H1 (cell line): ENCODE measurements around the gene WFDC1. TPM values are rescaled to one million over a fixed set of nuclear protein-coding genes. Genes with fewer than 3 reads are reported as not detected.
A peak's percentile ranks its signal among the peaks of the same experiment; 100 is the strongest.

Source experiments
- CTCF ChIA-PET: fragments of 300-600 bp; sonication (Branson Sonifier 250); formaldehyde crosslinking; loops from one replicate; lab custom pipeline; 2021; ENCODE audit not compliant: partially characterized antibody; lab: Charles Lee
- POLR2A ChIA-PET: fragments of 300-600 bp; sonication (Branson Sonifier 250); formaldehyde crosslinking; loops from one replicate; lab custom pipeline; 2021; ENCODE audit warnings: inconsistent platforms; ENCODE audit not compliant: partially characterized antibody; lab: Charles Lee
- DNase-seq, 2 experiments: peaks; one replicate each; pipeline versions ENCODE4 v3.0.0 to v3.0.0-alpha.2; 2010 to 2022; ENCODE audit warnings: low spot score in 2 of 2, low read depth in 1 of 2, mixed read lengths in 1 of 2
- FAIRE-seq: peaks from 2 replicates; lab custom pipeline; 2011; peaks lifted over from hg19 to GRCh38; lab: Jason Lieb, UNC
- H2AFZ ChIP-seq: 2 replicates; pipeline ENCODE4 v1.8.1; 2012; ENCODE audit warnings: low read length, inconsistent platforms
- H2AK5ac ChIP-seq: 2 replicates; pipeline ENCODE4 v1.6.1; 2013; ENCODE audit warnings: low read depth, low read length
- H2BK120ac ChIP-seq: replicated peaks from 2 replicates; pipeline ENCODE3; 2013; ENCODE audit warnings: low read depth, low read length, inconsistent platforms
- H2BK12ac ChIP-seq: 2 replicates; pipeline ENCODE4 v1.6.1; 2013; ENCODE audit warnings: low read depth, low read length
- H2BK15ac ChIP-seq: 2 replicates; pipeline ENCODE4 v1.6.1; 2013; ENCODE audit warnings: low read length
- H2BK20ac ChIP-seq: 2 replicates; pipeline ENCODE4 v1.6.1; 2013; ENCODE audit warnings: low read length
- H2BK5ac ChIP-seq: 2 replicates; pipeline ENCODE4 v1.6.1; 2013; ENCODE audit warnings: low read depth, low read length
- H3K14ac ChIP-seq: 2 replicates; pipeline ENCODE4 v1.6.1; 2013; ENCODE audit warnings: inconsistent platforms; ENCODE audit not compliant: insufficient read length
- H3K18ac ChIP-seq: 2 replicates; pipeline ENCODE4 v1.6.1; 2013; ENCODE audit warnings: low read length; ENCODE audit errors: extremely low read depth
- H3K23ac ChIP-seq: 2 replicates; pipeline ENCODE4 v1.6.1; 2013; ENCODE audit warnings: inconsistent platforms; ENCODE audit not compliant: insufficient read length
- H3K23me2 ChIP-seq: 2 replicates; pipeline ENCODE4 v1.6.1; 2013; ENCODE audit warnings: low read depth, low read length
- H3K27ac ChIP-seq: 2 replicates; pipeline ENCODE4 v1.6.1; 2011; ENCODE audit warnings: low read depth, low read length, inconsistent platforms
- H3K27me3 ChIP-seq, 4 experiments: replicated peaks in 1 of 4; 1 replicate in 1 of 4; 2 replicates in 3 of 4; pipeline versions ENCODE4 v1.6.1 to v1.8.1; 2011 to 2013; ENCODE audit warnings: low read length in 3 of 4, mild to moderate bottlenecking in 3 of 4, inconsistent platforms in 2 of 4, mixed read lengths in 2 of 4, moderate library complexity in 1 of 4; ENCODE audit not compliant: control insufficient read depth in 3 of 4, insufficient read depth in 3 of 4; ENCODE audit errors: extremely low read depth in 1 of 4
- H3K36me3 ChIP-seq, 4 experiments: 2 replicates each; pipeline versions ENCODE4 v1.6.1 to v1.8.1; 2011 to 2013; ENCODE audit warnings: mild to moderate bottlenecking in 4 of 4, low read length in 3 of 4, moderate library complexity in 2 of 4, control low read depth in 1 of 4, inconsistent platforms in 1 of 4; ENCODE audit not compliant: insufficient read depth in 4 of 4, control insufficient read depth in 2 of 4
- H3K4ac ChIP-seq: replicated peaks from 2 replicates; pipeline ENCODE3; 2013; ENCODE audit warnings: low read length, low read depth, mixed read lengths, inconsistent platforms; ENCODE audit not compliant: insufficient read length
- H3K4me1 ChIP-seq, 4 experiments: replicated peaks in 1 of 4; 1 replicate in 1 of 4; 2 replicates in 3 of 4; pipeline versions ENCODE4 v1.6.1 to v1.8.1; 2011 to 2013; ENCODE audit warnings: low read length in 3 of 4, inconsistent platforms in 2 of 4, mixed read lengths in 1 of 4; ENCODE audit not compliant: insufficient read depth in 4 of 4, control insufficient read depth in 3 of 4
- H3K4me2 ChIP-seq, 2 experiments: 2 replicates each; pipeline versions ENCODE4 v1.6.1 to v1.8.1; 2011 to 2013; ENCODE audit warnings: low read depth in 2 of 2, low read length in 2 of 2, control low read depth in 1 of 2, inconsistent platforms in 1 of 2, mild to moderate bottlenecking in 1 of 2; ENCODE audit not compliant: insufficient read depth in 1 of 2
- H3K4me3 ChIP-seq, 4 experiments: fragments of 200-600, 300-600 bp in 1 of 4; sonication (generic), shearing (Covaris generic), sonication (Bioruptor Twin) in 1 of 4; 2 replicates each; pipeline versions ENCODE4 v1.5.1 to v1.8.1; 2011 to 2016; ENCODE audit warnings: low read length in 4 of 4, low read depth in 3 of 4, control low read depth in 2 of 4, inconsistent platforms in 2 of 4, mild to moderate bottlenecking in 2 of 4, mixed read lengths in 1 of 4, moderate library complexity in 1 of 4; ENCODE audit not compliant: insufficient read depth in 2 of 4; ENCODE audit errors: extremely low read depth in 1 of 4
- H3K56ac ChIP-seq: replicated peaks from 2 replicates; pipeline ENCODE3; 2013; ENCODE audit warnings: low read depth, mild to moderate bottlenecking, mixed read lengths, low read length, inconsistent platforms; ENCODE audit not compliant: insufficient read length
- H3K79me1 ChIP-seq: 2 replicates; pipeline ENCODE4 v1.6.1; 2013; ENCODE audit warnings: low read depth, low read length, control low read depth
- H3K79me2 ChIP-seq, 2 experiments: 2 replicates each; pipeline versions ENCODE4 v1.6.1 to v1.8.1; 2012 to 2013; ENCODE audit warnings: low read length in 2 of 2, mild to moderate bottlenecking in 2 of 2, inconsistent platforms in 1 of 2; ENCODE audit not compliant: insufficient read depth in 2 of 2, control insufficient read depth in 1 of 2
- H3K9ac ChIP-seq, 4 experiments: replicated peaks in 1 of 4; 1 replicate in 1 of 4; 2 replicates in 3 of 4; pipeline versions ENCODE4 v1.6.1 to v1.8.1; 2011 to 2013; ENCODE audit warnings: low read depth in 3 of 4, low read length in 3 of 4, control low read depth in 2 of 4, mild to moderate bottlenecking in 2 of 4, moderate library complexity in 2 of 4, inconsistent platforms in 1 of 4; ENCODE audit errors: extremely low read depth in 1 of 4
- H3K9me3 ChIP-seq, 2 experiments: 2 replicates each; pipeline versions ENCODE4 v1.6.1 to v1.8.1; 2012 to 2013; ENCODE audit warnings: mild to moderate bottlenecking in 2 of 2, moderate library complexity in 2 of 2, control low read depth in 1 of 2, inconsistent platforms in 1 of 2, low read depth in 1 of 2, low read length in 1 of 2, mixed read lengths in 1 of 2; ENCODE audit not compliant: insufficient read depth in 2 of 2
- H4K20me1 ChIP-seq, 2 experiments: replicated peaks in 1 of 2; 2 replicates each; pipeline versions ENCODE3 to v1.8.1; 2011 to 2013; ENCODE audit warnings: inconsistent platforms in 2 of 2, low read length in 2 of 2, mild to moderate bottlenecking in 1 of 2; ENCODE audit not compliant: insufficient read depth in 2 of 2, control insufficient read depth in 1 of 2
- H4K5ac ChIP-seq: 2 replicates; pipeline ENCODE4 v1.6.1; 2013; ENCODE audit warnings: low read length, low read depth, mixed read lengths, inconsistent platforms; ENCODE audit not compliant: insufficient read length
- H4K8ac ChIP-seq: 2 replicates; pipeline ENCODE4 v1.8.0; 2013; ENCODE audit warnings: mild to moderate bottlenecking, moderate library complexity, low read length, inconsistent platforms; ENCODE audit not compliant: insufficient read depth; ENCODE audit errors: extremely low read depth
- H4K91ac ChIP-seq: replicated peaks from 2 replicates; pipeline ENCODE3; 2013; ENCODE audit warnings: low read length, mixed read lengths, inconsistent platforms; ENCODE audit not compliant: insufficient read length
- BRCA1 ChIP-seq: IDR thresholded peaks from 2 replicates; pipeline ENCODE4 v1.6.1; 2012; ENCODE audit warnings: low read depth, low read length, improper control_type of control experiment
- CBX8 ChIP-seq: fragments of 300-800, 300-1000 bp; sonication (generic); IDR thresholded peaks from 2 replicates; pipeline ENCODE4 v1.7.1; 2016; ENCODE audit warnings: low read depth, low read length, borderline replicate concordance
- CHD1 ChIP-seq: IDR thresholded peaks from 2 replicates; pipeline ENCODE4 v1.6.1; 2012; ENCODE audit warnings: low read depth, low read length, improper control_type of control experiment
- FOSL1 ChIP-seq: IDR thresholded peaks from 2 replicates; pipeline ENCODE4 v1.6.1; 2011; ENCODE audit warnings: mild to moderate bottlenecking, low read depth, low read length, moderate library complexity; ENCODE audit not compliant: insufficient read depth
- HDAC6 ChIP-seq: IDR thresholded peaks from one replicate; pipeline ENCODE4 v1.7.1; 2012; ENCODE audit warnings: low read depth, mild to moderate bottlenecking, inconsistent platforms, low read length, moderate library complexity
- MAFK ChIP-seq: IDR thresholded peaks from 2 replicates; pipeline ENCODE4 v1.6.1; 2012; ENCODE audit warnings: low read depth, mild to moderate bottlenecking, improper control_type of control experiment, low read length
- RBBP5 ChIP-seq: IDR thresholded peaks from 2 replicates; pipeline ENCODE4 v1.7.1; 2012; ENCODE audit warnings: low read depth, mild to moderate bottlenecking, inconsistent platforms, low read length, moderate library complexity, borderline replicate concordance
- SIRT6 ChIP-seq: IDR thresholded peaks from one replicate; pipeline ENCODE4 v1.7.1; 2012; ENCODE audit warnings: low read length, inconsistent platforms
- SIX5 ChIP-seq: IDR thresholded peaks from 2 replicates; pipeline ENCODE4 v1.6.1; 2011; ENCODE audit warnings: mild to moderate bottlenecking, low read depth, low read length
- TCF12 ChIP-seq: IDR thresholded peaks from 2 replicates; pipeline ENCODE4 v1.6.1; 2011; ENCODE audit warnings: low read depth, mild to moderate bottlenecking, low read length
- WGBS, 2 experiments: shearing (Covaris generic) in 1 of 2; methylation state at CpG; one replicate each; pipeline versions ENCODE4 v1.1.6 to v1.1.7; 2013 to 2015; ENCODE audit warnings: low lambda C conversion rate in 2 of 2, mixed read lengths in 2 of 2, inconsistent platforms in 1 of 2, low coverage in 1 of 2, missing lambda C conversion rate in 1 of 2; ENCODE audit not compliant: insufficient replicate concordance in 2 of 2, insufficient coverage in 1 of 2, insufficient read length in 1 of 2; ENCODE audit errors: extremely low coverage in 1 of 2, missing lambda C conversion rate in 1 of 2; 5-methylcytosine and 5-hydroxymethylcytosine counted together
- long read RNA-seq, 2 experiments: library from RNA in 1 of 2; library from capped mRNA in 1 of 2; stranded (forward); transcript quantifications; one replicate each; pipeline ENCODE4 v2.0.0, GENCODE V29; 2021; ENCODE audit warnings: inconsistent platforms in 1 of 2
- polyA minus RNA-seq, 3 experiments: library from RNA; depleted of rRNA, polyadenylated mRNA; stranded (reverse); fragments of >200 nt; gene quantifications; 1 replicate in 2 of 3; 2 replicates in 1 of 3; pipeline ENCODE4 v1.2.3, GENCODE V29; 2011
- polyA plus RNA-seq, 7 experiments: library from polyadenylated mRNA; depleted of rRNA in 3 of 7; stranded (reverse) in 5 of 7; unstranded in 2 of 7; fragments of >200 nt in 5 of 7; fragments of 200-250 nt in 2 of 7; gene quantifications; 1 replicate in 5 of 7; 2 replicates in 1 of 7; 4 replicates in 1 of 7; pipeline versions ENCODE4 v1.2.1 to v1.2.3, GENCODE V29; 2011 to 2013; ENCODE audit warnings: missing spikeins in 2 of 7, mixed read lengths in 2 of 7
- total RNA-seq: library from RNA; stranded (reverse); fragmentation: NEBNext Ultra II Directional; extraction: Animal tissue kit (Norgen Biotek cat#: 25700); gene quantifications from 2 replicates; pipeline ENCODE4 v1.2.1, GENCODE V29; 2021

The WFDC1 gene
- 1.1 and 1.6 TPM in 2 replicates for total RNA-seq
- 0.52 and 0.70 TPM in 2 replicates for polyA plus RNA-seq (2011; rRNA removed)
- 0.61 TPM for polyA plus RNA-seq (2011; cell fraction: cytosol; rRNA removed)
- polyA plus RNA-seq (2011; cell fraction: nucleus; rRNA removed) = 0.64 TPM
- polyA plus RNA-seq (2012, experiment 1 of 2) = 0.36 to 1.2 TPM (median 0.46 TPM) in 4 replicates
- polyA plus RNA-seq (2012, experiment 2 of 2) = 0.22 TPM
- polyA plus RNA-seq (2013, experiment 1 of 2) = 0.71 TPM
- polyA plus RNA-seq (2013, experiment 2 of 2) = 0.99 TPM
- not detected in 2 replicates for polyA minus RNA-seq (2011; rRNA and poly(A)+ RNA removed)
- not detected for polyA minus RNA-seq (2011; cell fraction: cytosol; rRNA and poly(A)+ RNA removed)
- not detected for polyA minus RNA-seq (2011; cell fraction: nucleus; rRNA and poly(A)+ RNA removed)
- long read RNA-seq, experiment 1 = 0 reads
- long read RNA-seq, experiment 2 = 0 reads

- H3K27me3 ChIP-seq = no peaks in the 10 kb centered on the region; a peak in 1 of 7 replicates
- H3K79me2 ChIP-seq = no peaks in the 10 kb centered on the region
- no peaks in the 10 kb centered on the region for H3K36me3 ChIP-seq
- H2AK5ac ChIP-seq = peak within 1 kb of the TSS; percentile 33; the same call in 1 of the 2 replicates
- no peak within 1 kb of the TSS for H3K23ac ChIP-seq
- H3K18ac ChIP-seq = peak within 1 kb of the TSS; percentile 52
- TF ChIP-seq MAFK = no peak
- no peak for TF ChIP-seq BRCA1
- TF ChIP-seq RBBP5 = no peak
- TF ChIP-seq CBX8 = no peak
- TF ChIP-seq HDAC6 = no peak
- no peak for TF ChIP-seq SIX5
- no peak for TF ChIP-seq CHD1
- TF ChIP-seq FOSL1 = no peak
- no peak for TF ChIP-seq TCF12
- no peak for TF ChIP-seq SIRT6
- DNase-seq = peak in 1 of 2 experiments; percentile 58
- no peak within 1 kb of the TSS for H3K14ac ChIP-seq
- no peak within 1 kb of the TSS for H3K9ac ChIP-seq
- no peaks in the 10 kb centered on the region for H4K20me1 ChIP-seq
- no peaks in the 10 kb centered on the region for H3K23me2 ChIP-seq
- FAIRE-seq = no peak
- H2BK15ac ChIP-seq = peak within 1 kb of the TSS; percentile 22; the same call in 1 of the 2 replicates
- H3K4me1 ChIP-seq = peaks cover 4 to 29% (median 19%) of the 10 kb centered on the region in 4 experiments
- no peak within 1 kb of the TSS for H3K4ac ChIP-seq
- no peak within 1 kb of the TSS for H3K4me3 ChIP-seq
- peak within 1 kb of the TSS; percentile 35; the same call in 1 of the 2 replicates for H2BK12ac ChIP-seq
- H4K8ac ChIP-seq = peak within 1 kb of the TSS; percentile 66
- no peak within 1 kb of the TSS for H4K5ac ChIP-seq
- H4K91ac ChIP-seq = peak within 1 kb of the TSS; percentile 75
- no peaks in the 10 kb centered on the region for H3K79me1 ChIP-seq
- CTCF ChIA-PET = interaction anchor here (1.0 to 3.4 kb wide), 4 partner anchors 14 to 190 kb away, joined by 3 to 14 read pairs (median 4); no protein-coding TSS in a partner anchor
- no peak within 1 kb of the TSS; a peak in 1 of 4 replicates for H3K4me2 ChIP-seq
- POLR2A ChIA-PET = interaction anchor here (1.2 kb wide), 1 partner anchor 13 kb away, joined by 3 read pairs; no protein-coding TSS in a partner anchor
- H2AFZ ChIP-seq = no peak within 1 kb of the TSS
- WGBS, 2 experiments = 54% methylated on average over 27 of the region's 29 CpGs; no CpG with 5 or more reads in 1 of the 2 experiments
- H2BK20ac ChIP-seq = no peak within 1 kb of the TSS; the same call in 1 of the 2 replicates
- H2BK120ac ChIP-seq = no peak within 1 kb of the TSS
- no peak within 1 kb of the TSS for H3K27ac ChIP-seq
- H3K56ac ChIP-seq = no peak within 1 kb of the TSS
- peak within 1 kb of the TSS; percentile 11; the same call in 1 of the 2 replicates for H2BK5ac ChIP-seq
- no peaks in the 10 kb centered on the region for H3K9me3 ChIP-seq
Observed at GRCh38 chr16:84294531-84295142, at the start of gene WFDC1. Gene WFDC1 (plus strand): TSS chr16:84294878. CDS start chr16:84294972, 94 bp downstream.
